Activated T-helper 1 cell treated with anti-CD3 and anti-CD28 coated beads, Interleukin-2, amount 50 U/mL, for 16 hours (primary cell): ENCODE measurements around the gene ZNF396.
A peak's percentile ranks its signal among the peaks of the same experiment; 100 is the strongest.

Experiments
- DNase-seq, 2 donors: peaks; one replicate each; pipeline ENCODE4 v3.0.0-alpha.2; 2020; ENCODE audit warnings: low read depth in 1 of 2, low spot score in 1 of 2

The ZNF396 gene

GRCh38 chr18:35376742-35377695 lies at the start of gene ZNF396:
ZNF396 (minus strand) TSS chr18:35377337; CDS start chr18:35374292, 3,045 bp downstream.
- DNase-seq, result peak; percentile 39 to 47

GRCh38 chr18:35426786-35427185 lies 49.6 kb upstream of the ZNF396 start:
- no peak for DNase-seq

GRCh38 chr18:35424356-35424755 lies 47.2 kb upstream of the ZNF396 start:
- no peak for DNase-seq

- DNase-seq, result no peak
Measured at GRCh38 chr18:35422237-35422636, 45.1 kb upstream of the ZNF396 start.

GRCh38 chr18:35418610-35419009 lies 41.5 kb upstream of the ZNF396 start:
- no peak for DNase-seq

- no peak for DNase-seq
Measured at GRCh38 chr18:35417223-35417622, 40.1 kb upstream of the ZNF396 start.

GRCh38 chr18:35415511-35416073 lies 38.5 kb upstream of the ZNF396 start:
- no peak for DNase-seq

GRCh38 chr18:35413163-35413511 lies 36.0 kb upstream of the ZNF396 start:
- no peak for DNase-seq

GRCh38 chr18:35411625-35412351 lies 34.7 kb upstream of the ZNF396 start:
- no peak for DNase-seq

- no peak for DNase-seq
Measured at GRCh38 chr18:35410561-35410960, 33.4 kb upstream of the ZNF396 start.

- DNase-seq, result no peak
Measured at GRCh38 chr18:35409911-35410310, 32.8 kb upstream of the ZNF396 start.

GRCh38 chr18:35408843-35409261 lies 31.7 kb upstream of the ZNF396 start:
- no peak for DNase-seq

GRCh38 chr18:35407871-35408481 lies 30.8 kb upstream of the ZNF396 start:
- peak in 1 of 2 donors; percentile 8 for DNase-seq

GRCh38 chr18:35406666-35407065 lies 29.5 kb upstream of the ZNF396 start:
- no peak for DNase-seq

GRCh38 chr18:35397976-35398375 lies 20.8 kb upstream of the ZNF396 start:
- no peak for DNase-seq

- no peak for DNase-seq
Measured at GRCh38 chr18:35393716-35394115, 16.6 kb upstream of the ZNF396 start.

GRCh38 chr18:35392375-35392774 lies 15.2 kb upstream of the ZNF396 start:
- no peak for DNase-seq

- DNase-seq, result no peak
Measured at GRCh38 chr18:35390951-35391700, 14.0 kb upstream of the ZNF396 start.

GRCh38 chr18:35389095-35389618 lies 12.0 kb upstream of the ZNF396 start:
- no peak for DNase-seq

- no peak for DNase-seq
Measured at GRCh38 chr18:35387152-35387571, 10.0 kb upstream of the ZNF396 start.
